Gastroesophageal sphincter (tissue), 4 donors: Measurements from ENCODE around the gene SUPT5H. TPM values are rescaled to one million over a fixed set of nuclear protein-coding genes. Genes with fewer than 3 reads are reported as not detected.
A peak's percentile ranks its signal among the peaks of the same experiment; 100 is the strongest.

ENCODE experiments used
- ATAC-seq: fragments of 150-250 bp; one replicate; pipeline ENCODE4 v1.9.1; 2016; ENCODE audit warnings: mild to moderate bottlenecking, moderate library complexity
- H3K27ac ChIP-seq, 4 donors: fragments of 200-600 bp; sonication (generic) in 3 of 4; 1 replicate in 3 of 4; 2 replicates in 1 of 4; pipeline ENCODE4 v1.5.1; 2016 to 2019
- H3K27me3 ChIP-seq: fragments of 200-600 bp; sonication (generic); one replicate; pipeline ENCODE4 v1.5.1; 2019
- H3K36me3 ChIP-seq, 2 donors: fragments of 200-600 bp; sonication (generic); one replicate each; pipeline ENCODE4 v1.5.1; 2019; ENCODE audit warnings: control low read depth in 1 of 2
- H3K4me1 ChIP-seq, 3 donors: fragments of 200-600 bp; sonication (generic); 1 replicate in 2 of 3; 2 replicates in 1 of 3; pipeline ENCODE4 v1.5.1; 2016 to 2019; ENCODE audit warnings: control low read depth in 2 of 3
- H3K4me3 ChIP-seq, 2 donors: fragments of 200-600 bp; sonication (generic); one replicate each; pipeline ENCODE4 v1.5.1; 2019; ENCODE audit warnings: mild to moderate bottlenecking in 1 of 2, moderate library complexity in 1 of 2
- H3K9me3 ChIP-seq, 3 donors: fragments of 200-600 bp; sonication (generic); one replicate each; pipeline ENCODE4 v1.5.1; 2017 to 2019; ENCODE audit warnings: control low read depth in 2 of 3
- EP300 ChIP-seq: sonication (generic); formaldehyde crosslinking; IDR thresholded peaks from one replicate; pipeline ENCODE4 v1.6.1; 2017; ENCODE audit warnings: antibody characterized with exemption, mild to moderate bottlenecking
- POLR2A ChIP-seq, 2 donors: fragments of 450-650 bp; IDR thresholded peaks; one replicate each; pipeline ENCODE4 v1.6.1; 2017; ENCODE audit warnings: antibody characterized with exemption in 2 of 2, mild to moderate bottlenecking in 2 of 2, moderate library complexity in 1 of 2
- POLR2AphosphoS5 ChIP-seq: sonication (generic); formaldehyde crosslinking; IDR thresholded peaks from one replicate; pipeline ENCODE4 v1.6.1; 2017; ENCODE audit warnings: antibody characterized with exemption
- WGBS, 2 donors: methylation state at CpG; one replicate each; pipeline ENCODE4 v1.1.5; 2018; ENCODE audit warnings: low coverage in 1 of 2; 5-methylcytosine and 5-hydroxymethylcytosine counted together
- total RNA-seq, 4 donors: library from RNA; depleted of rRNA; stranded (reverse); fragments of >200 nt; gene quantifications; one replicate each; pipeline ENCODE4 v1.1.0, GENCODE V29; 2016
- TF ChIP-seq, protein P1 (sequence below), 4 experiments: fragments of 200-600 bp in 2 of 4; fragments of 450-650 bp in 2 of 4; sonication (generic) in 1 of 4; IDR thresholded peaks; one replicate each; pipeline ENCODE4 v1.5.1; 2017 to 2019; ENCODE audit warnings: antibody characterized with exemption in 4 of 4, mild to moderate bottlenecking in 2 of 4, moderate library complexity in 2 of 4

SUPT5H gene
- total RNA-seq, 4 donors from 2014 or later, result 71.5 to 99.1 (median 87.0) TPM

- TF ChIP-seq EP300, result no peak
- TF ChIP-seq POLR2A (IDR thresholded peaks at IDR 0.05), result peak; percentile 97 to 99
- TF ChIP-seq, protein P1, sequence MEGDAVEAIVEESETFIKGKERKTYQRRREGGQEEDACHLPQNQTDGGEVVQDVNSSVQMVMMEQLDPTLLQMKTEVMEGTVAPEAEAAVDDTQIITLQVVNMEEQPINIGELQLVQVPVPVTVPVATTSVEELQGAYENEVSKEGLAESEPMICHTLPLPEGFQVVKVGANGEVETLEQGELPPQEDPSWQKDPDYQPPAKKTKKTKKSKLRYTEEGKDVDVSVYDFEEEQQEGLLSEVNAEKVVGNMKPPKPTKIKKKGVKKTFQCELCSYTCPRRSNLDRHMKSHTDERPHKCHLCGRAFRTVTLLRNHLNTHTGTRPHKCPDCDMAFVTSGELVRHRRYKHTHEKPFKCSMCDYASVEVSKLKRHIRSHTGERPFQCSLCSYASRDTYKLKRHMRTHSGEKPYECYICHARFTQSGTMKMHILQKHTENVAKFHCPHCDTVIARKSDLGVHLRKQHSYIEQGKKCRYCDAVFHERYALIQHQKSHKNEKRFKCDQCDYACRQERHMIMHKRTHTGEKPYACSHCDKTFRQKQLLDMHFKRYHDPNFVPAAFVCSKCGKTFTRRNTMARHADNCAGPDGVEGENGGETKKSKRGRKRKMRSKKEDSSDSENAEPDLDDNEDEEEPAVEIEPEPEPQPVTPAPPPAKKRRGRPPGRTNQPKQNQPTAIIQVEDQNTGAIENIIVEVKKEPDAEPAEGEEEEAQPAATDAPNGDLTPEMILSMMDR (IDR thresholded peaks at IDR 0.05), result peak in 3 of 4 experiments; percentile 89 to 94 (median 93)
- TF ChIP-seq POLR2AphosphoS5, result peak; percentile 93
- H3K27me3 ChIP-seq, result no peaks in the 10 kb centered on the region
- H3K4me3 ChIP-seq, result peak within 1 kb of the TSS; percentile 85 to 90
- H3K4me1 ChIP-seq, result peaks cover 0 to 57% (median 24%) of the 10 kb centered on the region in 3 donors
- 0% methylated on average over 15 to 16 of the region's 60 CpGs for WGBS, 2 donors
- H3K36me3 ChIP-seq, result peaks cover 4 to 31% of the 10 kb centered on the region in 2 donors
- peak within 1 kb of the TSS; percentile 99 to 100 (median 99) for H3K27ac ChIP-seq
- no peaks in the 10 kb centered on the region for H3K9me3 ChIP-seq
- peak; percentile 55 for ATAC-seq
Measured at GRCh38 chr19:39412100-39412866, 33.1 kb upstream of the SUPT5H start, which contains the start of gene PLEKHG2. Gene PLEKHG2, plus strand, starts transcription at chr19:39412669. Its CDS starts 1,418 bp downstream, at chr19:39414087.

- no peaks in the 10 kb centered on the region for H3K9me3 ChIP-seq
- peak overlapping the region; percentile 85 to 90 for H3K4me3 ChIP-seq
- 0% methylated on average over 2 to 18 of the region's 24 CpGs for WGBS, 2 donors
- peak overlapping the region; percentile 96 to 100 (median 99) for H3K27ac ChIP-seq
- peaks cover 0 to 63% (median 24%) of the 10 kb centered on the region in 3 donors for H3K4me1 ChIP-seq
- ATAC-seq, result no peak
- no peaks in the 10 kb centered on the region for H3K27me3 ChIP-seq
- peaks cover 4 to 31% of the 10 kb centered on the region in 2 donors for H3K36me3 ChIP-seq
- TF ChIP-seq POLR2AphosphoS5 (no peak), EP300 (no peak), POLR2A (IDR thresholded peaks at IDR 0.05) (no peak)
- TF ChIP-seq, protein P1 (IDR thresholded peaks at IDR 0.05), result peak in 1 of 4 experiments; percentile 1
Measured at GRCh38 chr19:39412867-39413271, 32.5 kb upstream of the SUPT5H start.

DNA sequence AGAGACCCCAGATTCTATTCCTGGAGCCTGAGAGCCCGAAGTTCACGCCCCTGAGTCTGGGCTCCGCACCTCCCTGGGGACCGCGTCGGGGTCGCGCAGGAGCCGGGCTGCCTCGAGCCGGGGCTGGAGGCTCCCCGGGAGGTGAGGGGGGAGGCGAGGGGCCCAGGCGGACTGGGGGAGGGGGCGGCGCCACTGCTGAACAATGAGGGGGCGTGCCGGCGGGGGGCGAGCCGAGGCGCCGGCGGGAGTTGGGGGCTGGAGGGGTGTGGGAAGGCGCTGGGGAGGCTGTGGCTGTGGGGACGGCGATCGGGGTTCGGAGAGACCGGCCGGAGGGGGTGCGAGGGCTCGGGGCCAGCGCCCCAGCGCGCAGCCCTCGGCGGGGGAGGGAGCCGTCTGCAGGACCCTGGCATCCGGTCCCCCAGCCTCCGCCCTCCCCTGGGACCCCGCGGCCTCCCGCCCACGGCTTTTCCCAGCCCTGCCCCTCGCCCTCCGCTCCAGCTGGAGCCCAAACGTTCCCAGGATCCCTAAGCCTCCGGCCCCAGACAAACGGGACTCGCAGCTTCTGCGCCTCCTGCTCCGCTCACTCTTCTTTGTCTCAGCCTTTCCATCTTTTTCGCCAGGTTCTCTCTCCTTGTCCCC lies 32.0 kb upstream of the SUPT5H start:
- peaks cover under 1 to 31% of the 10 kb centered on the region in 2 donors for H3K36me3 ChIP-seq
- no peaks in the 10 kb centered on the region for H3K27me3 ChIP-seq
- peaks cover 0 to 64% (median 24%) of the 10 kb centered on the region in 3 donors for H3K4me1 ChIP-seq
- H3K4me3 ChIP-seq, result peak overlapping the region; percentile 85 to 90
- TF ChIP-seq POLR2AphosphoS5, result peak; percentile 51
- TF ChIP-seq, protein P1 (IDR thresholded peaks at IDR 0.05), result no peak
- WGBS, 2 donors, result 0 to 1% methylated on average over 10 to 22 of the region's 54 CpGs
- no peaks in the 10 kb centered on the region for H3K9me3 ChIP-seq
- ATAC-seq, result no peak
- H3K27ac ChIP-seq, result peak overlapping the region; percentile 96 to 100 (median 99)

GRCh38 chr19:39413911-39414608 lies 31.3 kb upstream of the SUPT5H start:
- peaks cover 0 to 64% (median 24%) of the 10 kb centered on the region in 3 donors for H3K4me1 ChIP-seq
- no peak for ATAC-seq
- 67 to 86% methylated on average over 1 of the region's 18 CpGs for WGBS, 2 donors
- H3K27ac ChIP-seq, result peak overlapping the region; percentile 96 to 100 (median 99)
- H3K36me3 ChIP-seq, result peaks cover 0 to 31% of the 10 kb centered on the region in 2 donors
- no peak for TF ChIP-seq EP300
- no peaks in the 10 kb centered on the region for H3K9me3 ChIP-seq
- H3K27me3 ChIP-seq, result no peaks in the 10 kb centered on the region
- peak overlapping the region; percentile 85 to 90 for H3K4me3 ChIP-seq
